ENCODE measurements around the gene SLC10A3. TPM values are rescaled to one million over a fixed set of nuclear protein-coding genes. Genes with fewer than 3 reads are reported as not detected.

The SLC10A3 gene
- total and polyA plus RNA-seq, 7 experiments from 2014 or later, result 11.7 to 58.7 (median 20.1) TPM

DNA sequence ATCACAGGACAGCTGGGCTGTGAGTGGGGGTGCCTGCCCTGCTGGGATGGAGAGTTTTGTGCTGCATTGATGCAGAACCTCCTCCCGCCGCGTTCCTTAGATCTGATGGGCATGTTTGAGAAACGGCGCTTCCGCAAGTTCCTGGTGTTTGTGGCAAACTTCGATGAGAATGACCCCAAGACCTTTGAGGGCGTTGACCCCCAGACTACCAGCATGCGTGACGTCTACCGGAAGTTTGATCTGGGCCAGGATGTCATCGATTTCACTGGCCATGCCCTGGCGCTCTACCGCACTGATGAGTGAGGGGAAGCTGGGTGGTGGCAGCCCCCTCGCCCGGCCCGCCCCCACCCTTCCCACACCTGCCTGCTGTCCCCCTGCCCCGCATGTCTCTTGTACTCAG lies 50.6 kb downstream of the SLC10A3 start:
- Mint-ChIP-seq H3K36me3 (peaks cover 0 to 3% (median 0%) of the 10 kb centered on the region in 5 donors), H3K27me3 (no peaks in the 10 kb centered on the region), H3K9me3 (peaks cover 0 to 4% (median 0%) of the 10 kb centered on the region in 11 donors), H3K4me3 (no peak overlapping the region), H3K27ac (peak overlapping the region in 3 of 9 donors; percentile 19 to 43 (median 34)), H3K4me1 (peaks cover 0 to 45% (median 20%) of the 10 kb centered on the region in 7 donors)
- ChIA-PET CTCF (no interaction called here), POLR2A (interaction anchor here (3.1 kb wide), 1 partner anchor 41 kb away, joined by 17 read pairs; the partner anchor contains the start of gene RPL10)
- Histone ChIP-seq H3K27ac (ENCODE audit: low read depth, low read length) (no peak overlapping the region), H3K4me3 (ENCODE audit: low read length) (no peak overlapping the region), H3K36me3 (ENCODE audit: control insufficient read depth in 2 of 3, insufficient read depth in 3 of 3, low read length in 3 of 3) (peaks cover 0 to 14% (median 0%) of the 10 kb centered on the region in 3 experiments), H3K9me3 (ENCODE audit: control insufficient read depth in 2 of 3, low read length in 3 of 3) (no peaks in the 10 kb centered on the region), H3K4me1 (ENCODE audit: control insufficient read depth in 2 of 2, insufficient read depth in 2 of 2, low read length in 2 of 2) (peaks cover 2 to 10% of the 10 kb centered on the region in 2 donors), H3K27me3 (ENCODE audit: control insufficient read depth in 2 of 2, insufficient read depth in 2 of 2, low read length in 2 of 2) (no peaks in the 10 kb centered on the region)
- intact Hi-C loops (cut with micrococcal nuclease), result loop anchor here in 1 of 2 donors (5.0 kb wide), 2 partner anchors 37 to 43 kb away; partner anchors contain the start of genes LAGE3 and RPL10
- DNase-seq, result no peak
- no peak for ATAC-seq

DNA sequence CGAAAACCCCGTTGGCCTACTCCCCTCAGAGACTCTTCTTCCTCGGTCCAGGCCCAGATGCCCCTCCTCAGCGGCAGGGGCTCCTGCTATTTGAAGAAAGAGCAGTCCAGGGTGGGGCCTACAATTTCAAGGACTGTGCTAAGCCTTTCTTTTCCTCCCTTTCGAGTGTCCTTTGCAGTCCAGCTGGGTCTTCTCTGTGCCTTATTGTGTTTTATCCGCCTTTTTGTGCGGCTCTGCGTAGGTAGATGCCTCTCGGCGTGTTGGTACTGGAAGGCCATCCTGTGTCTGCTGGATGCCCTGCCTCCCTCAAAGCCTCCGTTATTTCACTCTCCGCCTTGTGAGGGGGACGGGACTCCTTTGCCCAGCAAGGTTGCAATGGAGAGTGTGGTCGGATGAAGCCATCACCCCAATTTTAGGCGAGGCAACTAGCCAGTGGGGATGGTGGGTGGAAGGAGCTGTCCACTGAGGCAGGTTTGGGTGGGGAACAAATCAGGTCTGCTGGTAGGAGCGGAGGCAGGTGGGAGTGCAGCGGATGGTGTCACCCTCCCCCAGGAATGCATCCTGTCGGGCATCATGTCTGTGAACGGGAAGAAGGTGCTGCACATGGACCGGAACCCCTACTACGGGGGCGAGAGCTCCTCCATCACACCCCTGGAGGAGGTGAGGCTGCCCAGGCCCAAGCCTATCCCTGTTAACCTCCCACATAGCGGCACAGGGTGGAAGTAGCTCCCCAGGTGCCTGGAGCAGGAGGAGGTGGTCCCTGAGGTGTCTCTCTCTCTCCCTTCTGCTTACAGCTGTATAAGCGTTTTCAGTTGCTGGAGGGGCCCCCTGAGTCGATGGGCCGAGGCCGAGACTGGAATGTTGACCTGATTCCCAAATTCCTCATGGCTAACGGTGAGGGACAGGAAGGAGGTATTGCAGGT lies 52.2 kb downstream of the SLC10A3 start:
- no peaks in the 10 kb centered on the region for H3K9me3 ChIP-seq (ENCODE audit: control insufficient read depth in 2 of 3, low read length in 3 of 3)
- Mint-ChIP-seq H3K27me3 (no peaks in the 10 kb centered on the region), H3K9me3 (peaks cover 0 to 5% (median 0%) of the 10 kb centered on the region in 11 donors), H3K27ac (peak overlapping the region; percentile 61 to 93 (median 84)), H3K4me1 (peaks cover 0 to 40% (median 18%) of the 10 kb centered on the region in 7 donors), H3K4me3 (peak overlapping the region; percentile 75 to 90 (median 86)), H3K36me3 (peaks cover 0 to 3% (median 0%) of the 10 kb centered on the region in 5 donors)
- DNase-seq (no peak), ATAC-seq (no peak)
- H3K27ac ChIP-seq (ENCODE audit: low read depth, low read length), result peak overlapping the region; percentile 74
- intact Hi-C loops (cut with micrococcal nuclease), result loop anchor here (2.0 to 5.0 kb wide), 5 partner anchors 21 to 79 kb away; partner anchors contain the start of genes FAM3A (in 1 of the 2), LAGE3 (in 1 of the 2), PLXNA3 (in 1 of the 2) and RPL10 (in 1 of the 2)
- peaks cover 0 to 26% (median 0%) of the 10 kb centered on the region in 3 experiments for H3K36me3 ChIP-seq (ENCODE audit: control insufficient read depth in 2 of 3, insufficient read depth in 3 of 3, low read length in 3 of 3)
- H3K4me3 ChIP-seq (ENCODE audit: low read length), result peak overlapping the region; percentile 30
- ChIA-PET POLR2A (interaction anchor here (0.5 to 1.4 kb wide), 5 partner anchors 9 to 71 kb away, joined by 3 to 7 read pairs (median 3); partner anchors contain the start of genes ATP6AP1 and RPL10), CTCF (no interaction called here)
- no peaks in the 10 kb centered on the region for H3K27me3 ChIP-seq (ENCODE audit: control insufficient read depth in 2 of 2, insufficient read depth in 2 of 2, low read length in 2 of 2)
- H3K4me1 ChIP-seq (ENCODE audit: control insufficient read depth in 2 of 2, insufficient read depth in 2 of 2, low read length in 2 of 2), result peaks cover 0 to 1% of the 10 kb centered on the region in 2 donors

Small RNAs within 50 kb of the gene (microRNA-seq; reads per million reads assigned to microRNA genes)
- not detected for gene MIR6858 (ENCODE audit: borderline microRNAs expressed)

Other genes with a start within 250 kb of the SLC10A3 start
- not detected for gene OPN1MW3, start 233.0 kb downstream of the SLC10A3 start, total RNA-seq
- gene OPN1MW3, start 233.0 kb downstream of the SLC10A3 start, polyA plus RNA-seq, result not detected
- gene TEX28, start 195.5 kb downstream of the SLC10A3 start, total RNA-seq, result not detected
- not detected for gene TEX28, start 195.5 kb downstream of the SLC10A3 start, polyA plus RNA-seq
- gene TKTL1, start 194.8 kb downstream of the SLC10A3 start, total RNA-seq, result 1 to 10 TPM in 4 of 5 experiments, under 1 TPM in 1; 0.58 to 4.7 (median 3.2) TPM
- 10 to 100 TPM; 35.7 to 47.7 TPM for gene TKTL1, start 194.8 kb downstream of the SLC10A3 start, polyA plus RNA-seq
- gene FLNA, start 116.0 kb downstream of the SLC10A3 start, total RNA-seq, result 1,000 to 10,000 TPM in 2 of 5 experiments, 100 to 1,000 TPM in 3; 440 to 1,423 (median 604) TPM
- gene FLNA, start 116.0 kb downstream of the SLC10A3 start, polyA plus RNA-seq, result 100 to 1,000 TPM in 1 of 2 donors, 10 to 100 TPM in 1; 96.0 to 333 TPM
- 100 to 1,000 TPM in 2 of 5 experiments, 10 to 100 TPM in 3; 53.5 to 141 (median 89.9) TPM for gene EMD, start 111.3 kb downstream of the SLC10A3 start, total RNA-seq
- gene EMD, start 111.3 kb downstream of the SLC10A3 start, polyA plus RNA-seq, result 10 to 100 TPM; 31.5 to 34.6 TPM
- 1,000 to 10,000 TPM; 2,926 to 5,130 (median 5,063) TPM for gene RPL10, start 92.3 kb downstream of the SLC10A3 start, total RNA-seq
- gene RPL10, start 92.3 kb downstream of the SLC10A3 start, polyA plus RNA-seq, result 1,000 to 10,000 TPM; 6,302 to 7,439 TPM
- 10 to 100 TPM; 18.4 to 31.1 (median 21.7) TPM for gene DNASE1L1, start 81.4 kb downstream of the SLC10A3 start, total RNA-seq
- 10 to 100 TPM; 11.1 to 19.6 TPM for gene DNASE1L1, start 81.4 kb downstream of the SLC10A3 start, polyA plus RNA-seq
- 100 to 1,000 TPM in 3 of 5 experiments, 10 to 100 TPM in 2; 90.9 to 130 (median 108) TPM for gene TAFAZZIN, start 79.1 kb downstream of the SLC10A3 start, total RNA-seq
- gene TAFAZZIN, start 79.1 kb downstream of the SLC10A3 start, polyA plus RNA-seq, result 10 to 100 TPM; 40.4 to 46.4 TPM
- gene ATP6AP1, start 62.0 kb downstream of the SLC10A3 start, total RNA-seq, result 10 to 100 TPM; 37.8 to 63.3 (median 51.1) TPM
- 100 to 1,000 TPM; 100 to 118 TPM for gene ATP6AP1, start 62.0 kb downstream of the SLC10A3 start, polyA plus RNA-seq
- gene GDI1, start 53.5 kb downstream of the SLC10A3 start, total RNA-seq, result 100 to 1,000 TPM; 106 to 174 (median 140) TPM
- 10 to 100 TPM; 18.8 to 28.6 TPM for gene GDI1, start 53.5 kb downstream of the SLC10A3 start, polyA plus RNA-seq
- gene FAM50A, start 46.5 kb downstream of the SLC10A3 start, total RNA-seq, result 10 to 100 TPM; 47.2 to 76.5 (median 49.3) TPM
- 10 to 100 TPM; 19.9 to 40.7 TPM for gene FAM50A, start 46.5 kb downstream of the SLC10A3 start, polyA plus RNA-seq
- 10 to 100 TPM; 32.9 to 45.7 (median 43.3) TPM for gene PLXNA3, start 32.3 kb downstream of the SLC10A3 start, total RNA-seq
- gene PLXNA3, start 32.3 kb downstream of the SLC10A3 start, polyA plus RNA-seq, result 1 to 10 TPM in 1 of 2 donors, under 1 TPM in 1; 0.93 to 1.2 TPM
- 10 to 100 TPM; 11.6 to 57.0 (median 20.4) TPM for gene LAGE3, start 11.3 kb downstream of the SLC10A3 start, total RNA-seq
- gene LAGE3, start 11.3 kb downstream of the SLC10A3 start, polyA plus RNA-seq, result 10 to 100 TPM; 78.1 to 85.1 TPM
- gene UBL4A, start 4.0 kb downstream of the SLC10A3 start, total RNA-seq, result 10 to 100 TPM in 4 of 5 experiments, 1 to 10 TPM in 1; 9.2 to 41.5 (median 32.5) TPM
- gene UBL4A, start 4.0 kb downstream of the SLC10A3 start, polyA plus RNA-seq, result 10 to 100 TPM; 46.0 to 65.7 TPM
- gene FAM3A, start 25.6 kb upstream of the SLC10A3 start, total RNA-seq, result 10 to 100 TPM; 37.6 to 63.7 (median 50.9) TPM
- 10 to 100 TPM; 22.2 to 31.1 TPM for gene FAM3A, start 25.6 kb upstream of the SLC10A3 start, polyA plus RNA-seq
- gene G6PD, start 56.2 kb upstream of the SLC10A3 start, total RNA-seq, result 10 to 100 TPM; 35.4 to 74.3 (median 52.7) TPM
- 1 to 10 TPM; 3.9 to 6.2 TPM for gene G6PD, start 56.2 kb upstream of the SLC10A3 start, polyA plus RNA-seq
- gene IKBKG, start 57.0 kb upstream of the SLC10A3 start, total RNA-seq, result 10 to 100 TPM; 29.6 to 45.5 (median 38.8) TPM
- 10 to 100 TPM; 19.6 to 26.4 TPM for gene IKBKG, start 57.0 kb upstream of the SLC10A3 start, polyA plus RNA-seq
- not detected for gene CTAG1A, start 94.5 kb upstream of the SLC10A3 start, total RNA-seq
- not detected for gene CTAG1A, start 94.5 kb upstream of the SLC10A3 start, polyA plus RNA-seq
- gene CTAG1B, start 128.7 kb upstream of the SLC10A3 start, total RNA-seq, result not detected
- gene CTAG1B, start 128.7 kb upstream of the SLC10A3 start, polyA plus RNA-seq, result not detected
- not detected for gene CTAG2, start 162.9 kb upstream of the SLC10A3 start, total RNA-seq
- not detected for gene CTAG2, start 162.9 kb upstream of the SLC10A3 start, polyA plus RNA-seq